Heart left ventricle (tissue), 16 donors: Measurements from ENCODE around the gene PUS1. TPM values are rescaled to one million over a fixed set of nuclear protein-coding genes. Genes with fewer than 3 reads are reported as not detected.

Experiments
- ATAC-seq, 4 donors: fragments of 200-7000 bp; cut with Tn5 transposase; one replicate each; pipeline ENCODE4 v1.9.1; 2020 to 2022; ENCODE audit warnings: moderate library complexity in 4 of 4, mild to moderate bottlenecking in 3 of 4, moderate number of reproducible peaks in 1 of 4
- DNase-seq, 5 donors: peaks; one replicate each; pipeline ENCODE4 v3.0.0-alpha.2; 2020
- H3K27ac ChIP-seq, 12 donors: fragments of 200-600 bp; sonication (generic) in 4 of 12; one replicate each; pipeline versions ENCODE4 v1.5.0 to v1.8.0; 2016 to 2022; ENCODE audit warnings: mild to moderate bottlenecking in 2 of 12
- H3K27me3 ChIP-seq, 9 donors: fragments of 200-600 bp; sonication (generic) in 2 of 9; one replicate each; pipeline versions ENCODE4 v1.5.1 to v1.8.0; 2016 to 2022; ENCODE audit warnings: mild to moderate bottlenecking in 3 of 9
- H3K36me3 ChIP-seq, 9 donors: fragments of 200-600 bp; sonication (generic) in 2 of 9; one replicate each; pipeline versions ENCODE4 v1.5.0 to v1.8.0; 2018 to 2022; ENCODE audit warnings: mild to moderate bottlenecking in 2 of 9
- H3K4me1 ChIP-seq, 12 donors: fragments of 200-600 bp; sonication (generic) in 4 of 12; one replicate each; pipeline versions ENCODE4 v1.5.0 to v1.8.0; 2016 to 2022; ENCODE audit warnings: mild to moderate bottlenecking in 3 of 12
- H3K4me3 ChIP-seq, 12 donors: fragments of 200-600 bp; sonication (generic) in 4 of 12; one replicate each; pipeline versions ENCODE4 v1.5.0 to v1.8.0; 2017 to 2022; ENCODE audit warnings: mild to moderate bottlenecking in 9 of 12, moderate library complexity in 4 of 12
- H3K9me3 ChIP-seq, 12 donors: fragments of 200-600 bp; sonication (generic) in 4 of 12; one replicate each; pipeline versions ENCODE4 v1.5.0 to v1.8.0; 2016 to 2022; ENCODE audit warnings: mild to moderate bottlenecking in 1 of 12
- CTCF ChIP-seq, 12 donors: fragments of 200-600 bp; sonication (generic) in 4 of 12; IDR thresholded peaks; one replicate each; pipeline versions ENCODE4 v1.5.0 to v1.8.0; 2018 to 2022; ENCODE audit warnings: antibody characterized with exemption in 12 of 12, mild to moderate bottlenecking in 5 of 12
- POLR2A ChIP-seq, 2 donors: fragments of 450-650 bp; IDR thresholded peaks; one replicate each; pipeline ENCODE4 v1.6.1; 2017; ENCODE audit warnings: antibody characterized with exemption in 2 of 2, mild to moderate bottlenecking in 2 of 2, moderate library complexity in 2 of 2
- WGBS, 4 donors: extraction: QIAGEN DNeasy Blood & Tissue Kit in 2 of 4; methylation state at CpG; one replicate each; pipeline versions ENCODE4 v1.1.5 to v1.1.7; 2013 to 2018; 5-methylcytosine and 5-hydroxymethylcytosine counted together
- intact Hi-C, 10 donors: fragments of 100-400 bp; cut with DNase I; formaldehyde crosslinking; loops; one replicate each; pipeline versions ENCODE4 v1.11.1 to v1.14.2; 2022
- polyA plus RNA-seq, 2 donors: library from polyadenylated mRNA; stranded (reverse); fragments of 200-250 nt; gene quantifications; one replicate each; pipeline ENCODE4 v1.2.3, GENCODE V29; 2013
- total RNA-seq, 9 donors: library from RNA; depleted of rRNA in 2 of 9; stranded (reverse); fragments of >200 nt in 2 of 9; fragmentation: NEBNext Ultra II Directional in 3 of 9; extraction: Animal tissue kit (Norgen Biotek cat#: 25700) in 3 of 9; gene quantifications; one replicate each; pipeline versions ENCODE4 v1.1.0 to v1.2.4, GENCODE V29; 2016 to 2023
- donor health status: ischemic (EF 13 %, LVEDD 7.1; RV severe dilation, severe dysfunction).
- donor health status: healthy with polysubstance abuse.
- donor health status: DM: no; HTN: yes; CAD: no.
- donor health status: DM: no; HTN: no; CAD: no.
- donor health status: ischemic (EF 25% LVEDD 6.9; RV normal size, moderate dysfunction).
- donor health status: ischemic (EF 25% LVEDD 5.7; RV mildly dilated, moderate dysfunction).
- donor health status: healthy.
- donor health status: DM: yes; HTN: yes; CAD: no.
- donor health status: ischemic (EF 35%, LVEDD 5.7; RV mildly dilated, moderate dysfunction).
- donor health status: nonischemic (EF 11% LVEDD 7.7; RV severe dilation, severe dysfunction).
- donor health status: DM: yes; HTN: yes; CAD: no.
- donor health status: PGD.
- donor health status: ischemic (EF 29% LVEDD 5.4; RV normal size, mild dysfunction).
- donor health status: nonischemic (EF 23%, LVEDD 6.1; RV moderate dilation, normal function).

The PUS1 gene
- total and polyA plus RNA-seq, 11 donors: 6.1 to 13.5 (median 8.8) TPM

DNA sequence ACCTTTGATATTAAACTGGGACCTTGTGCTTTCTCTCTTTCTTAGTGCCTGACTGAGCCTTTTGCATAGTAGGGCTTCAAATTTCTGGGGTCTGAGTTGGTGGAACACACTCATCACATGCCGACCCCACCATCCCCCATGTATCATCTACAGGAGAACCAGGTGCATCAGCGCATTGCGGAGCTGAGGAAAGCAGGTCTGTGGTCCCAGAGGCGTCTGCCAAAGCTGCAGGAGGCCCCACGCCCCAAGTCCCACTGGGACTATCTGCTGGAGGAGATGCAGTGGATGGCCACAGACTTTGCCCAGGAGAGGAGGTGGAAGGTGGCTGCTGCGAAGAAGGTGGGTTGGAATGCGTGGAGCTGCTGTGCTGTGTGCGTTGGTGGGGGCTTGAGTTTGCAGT is 58.5 kb downstream of the PUS1 start:
- intact Hi-C loops: no loop called here
- 92 to 96% (median 93%) methylated on average over 8 of the region's 8 CpGs for WGBS, 4 donors

DNA sequence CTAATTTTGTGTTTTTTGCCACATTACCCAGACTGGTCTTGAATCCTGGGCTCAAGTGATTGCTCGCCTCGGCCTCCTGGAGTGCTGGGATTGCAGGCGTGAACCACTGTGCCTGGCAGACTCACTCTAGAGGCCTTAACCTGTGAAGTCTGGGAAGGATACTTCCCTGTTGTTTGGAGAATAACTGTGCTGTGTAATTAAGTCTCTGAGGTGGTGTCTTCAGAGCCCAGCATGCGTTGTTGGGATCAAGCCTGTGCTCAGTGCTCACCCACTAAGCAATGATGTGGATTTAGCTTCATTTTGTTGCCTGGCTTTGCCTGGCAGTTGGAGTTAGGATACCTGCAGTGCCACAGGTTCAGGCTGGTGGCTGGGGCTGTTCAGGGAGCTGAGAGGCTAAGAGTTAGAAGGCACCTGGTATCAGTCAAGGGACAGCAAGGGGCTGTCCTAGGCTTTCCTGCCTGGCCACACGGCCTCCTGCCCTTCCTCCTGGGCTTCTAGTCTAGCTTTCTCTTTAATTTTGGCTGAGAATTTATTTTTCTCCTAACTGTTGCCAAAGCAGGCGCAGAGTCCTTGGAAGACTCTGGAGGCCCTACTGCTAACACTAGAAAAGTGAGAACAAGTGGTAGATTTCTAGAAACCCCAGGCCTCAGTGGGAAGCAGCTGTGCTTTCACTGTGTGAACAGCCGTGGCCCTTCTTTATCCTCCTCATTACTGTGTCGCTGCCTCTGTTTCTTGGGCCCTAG is 59.1 kb downstream of the PUS1 start:
- Histone ChIP-seq H3K9me3 (no peaks in the 10 kb centered on the region), H3K4me3 (no peak overlapping the region), H3K4me1 (peaks cover 0 to 10% (median 0%) of the 10 kb centered on the region in 12 donors), H3K27me3 (no peaks in the 10 kb centered on the region), H3K27ac (peak overlapping the region in 1 of 12 donors; percentile 45), H3K36me3 (peaks cover 0 to 98% (median 92%) of the 10 kb centered on the region in 9 donors)
- intact Hi-C loops: no loop called here
- DNase-seq (no peak), ATAC-seq (peak in 3 of 4 donors; percentile 19 to 45 (median 38))
- TF ChIP-seq POLR2A (IDR thresholded peaks at IDR 0.05) (no peak), CTCF (IDR thresholded peaks at IDR 0.05) (no peak)
- 83 to 87% (median 85%) methylated on average over 8 of the region's 8 CpGs for WGBS, 4 donors

More for the DNA sequence above, 58.5 kb downstream of the PUS1 start:
- no peak for TF ChIP-seq POLR2A (IDR thresholded peaks at IDR 0.05)
- no peak for TF ChIP-seq CTCF (IDR thresholded peaks at IDR 0.05)
- no peak overlapping the region for H3K27ac ChIP-seq
- H3K27me3 ChIP-seq: no peaks in the 10 kb centered on the region
- no peak overlapping the region for H3K4me3 ChIP-seq
- peaks cover 0 to 10% (median 0%) of the 10 kb centered on the region in 12 donors for H3K4me1 ChIP-seq
- no peaks in the 10 kb centered on the region for H3K9me3 ChIP-seq
- H3K36me3 ChIP-seq: peaks cover 0 to 98% (median 92%) of the 10 kb centered on the region in 9 donors
- DNase-seq: no peak
- no peak for ATAC-seq

DNA sequence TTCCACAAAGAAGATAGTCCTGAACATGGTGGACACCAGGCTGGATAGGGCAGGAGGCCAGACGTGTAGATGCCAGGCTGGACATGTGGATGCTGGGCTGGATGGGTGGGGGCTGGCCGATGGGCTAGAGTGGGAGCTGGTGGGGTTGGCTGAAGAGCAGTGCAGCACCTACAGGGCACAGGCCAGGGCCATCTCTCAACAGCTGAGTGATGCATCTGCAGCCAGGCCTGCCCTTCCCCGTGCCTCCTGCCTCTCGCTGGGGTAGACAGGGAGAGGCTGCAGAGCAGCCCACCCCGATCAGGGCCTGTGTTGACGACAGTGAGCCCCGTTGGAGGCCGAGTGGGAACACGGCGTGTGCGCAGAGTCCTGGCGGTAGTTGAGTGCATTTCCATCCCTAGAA is 59.9 kb downstream of the PUS1 start:
- Histone ChIP-seq H3K36me3 (peaks cover 0 to 98% (median 92%) of the 10 kb centered on the region in 9 donors), H3K27ac (peak overlapping the region in 2 of 12 donors; percentile 2 to 45), H3K27me3 (no peaks in the 10 kb centered on the region), H3K4me1 (peaks cover 0 to 10% (median 0%) of the 10 kb centered on the region in 12 donors), H3K9me3 (no peaks in the 10 kb centered on the region), H3K4me3 (no peak overlapping the region)
- 79 to 94% (median 88%) methylated on average over 7 to 12 of the region's 12 CpGs for WGBS, 4 donors
- TF ChIP-seq CTCF (IDR thresholded peaks at IDR 0.05) (no peak), POLR2A (IDR thresholded peaks at IDR 0.05) (no peak)
- no peak for ATAC-seq
- intact Hi-C loops: no loop called here
- no peak for DNase-seq

- WGBS, 4 donors: 85 to 87% (median 86%) methylated on average over 24 of the region's 24 CpGs
- H3K9me3 ChIP-seq: no peaks in the 10 kb centered on the region
- H3K4me1 ChIP-seq: peaks cover 0 to 7% (median 0%) of the 10 kb centered on the region in 12 donors
- ATAC-seq (no peak), DNase-seq (no peak)
- H3K36me3 ChIP-seq: peaks cover 0 to 98% (median 94%) of the 10 kb centered on the region in 9 donors
- H3K27me3 ChIP-seq: no peaks in the 10 kb centered on the region
- intact Hi-C loops: loop anchor here in 1 of 10 donors (10.0 kb wide), 1 partner anchor 136 kb away; no protein-coding TSS in a partner anchor
- H3K27ac ChIP-seq: no peak overlapping the region
- TF ChIP-seq POLR2A (IDR thresholded peaks at IDR 0.05) (no peak), CTCF (IDR thresholded peaks at IDR 0.05) (no peak)
- H3K4me3 ChIP-seq: no peak overlapping the region
These were observed 61.2 kb downstream of the PUS1 start for GRCh38 chr12:131990066-131990979.
